K562 (cell line): ENCODE measurements around the gene CLEC18C. TPM values are rescaled to one million over a fixed set of nuclear protein-coding genes. Genes with fewer than 3 reads are reported as not detected.
"Not testable (repeated sequence)": the region's sequence is repeated elsewhere in the genome, so short reads cannot be mapped to it uniquely, and the experiment has no call there.

Source experiments
- ATAC-seq: fragments of 200-7000 bp; cut with Tn5 transposase; 3 replicates; pipeline ENCODE4 v1.9.1; 2020; ENCODE audit warnings: moderate library complexity
- BruUV-seq: library from RNA; stranded (reverse); fragments of 400-500 nt; replicated peaks from 2 replicates; lab custom pipeline; 2021; lab: Mats Ljungman, UMichigan
- CTCF ChIA-PET: fragments of 300-600 bp; formaldehyde crosslinking; extraction: SDS; loops from one replicate; lab custom pipeline; 2021; ENCODE audit warnings: low intra/inter-chr PET ratio; lab: Yijun Ruan, JAX
- POLR2A ChIA-PET: fragments of 300-600, 350-650 bp; sonication (Branson Sonifier 250); formaldehyde crosslinking; extraction: SDS; loops from one replicate; lab custom pipeline; 2021; ENCODE audit warnings: antibody characterized with exemption, inconsistent platforms; lab: Yijun Ruan, JAX
- DNase-seq, 4 experiments: peaks; one replicate each; pipeline versions ENCODE4 v3.0.0 to v3.0.0-alpha.2; 2011 to 2018; ENCODE audit warnings: low spot score in 3 of 4, mixed read lengths in 3 of 4; ENCODE audit errors: extremely low read depth in 1 of 4
- FAIRE-seq: peaks from 2 replicates; lab custom pipeline; 2011; peaks lifted over from hg19 to GRCh38; lab: Jason Lieb, UNC
- H2AFZ ChIP-seq: 2 replicates; pipeline ENCODE4 v1.6.0; 2011; ENCODE audit warnings: low read depth, low read length, control low read depth, inconsistent platforms
- H3K27ac ChIP-seq: fragments of 200-600 bp; 3 replicates; pipeline ENCODE4 v1.8.0; 2011; ENCODE audit warnings: low read depth, mild to moderate bottlenecking, control low read depth, inconsistent platforms, low read length, moderate library complexity, mixed read lengths; ENCODE audit errors: extremely low read depth
- H3K27me3 ChIP-seq, 2 experiments: fragments of 300-600 bp in 1 of 2; 2 replicates in 1 of 2; 3 replicates in 1 of 2; pipeline versions ENCODE4 v1.6.0 to v1.8.0; 2011; ENCODE audit warnings: inconsistent platforms in 2 of 2, low read length in 2 of 2, mild to moderate bottlenecking in 1 of 2, mixed read lengths in 1 of 2, moderate library complexity in 1 of 2; ENCODE audit not compliant: control insufficient read depth in 2 of 2, insufficient read depth in 2 of 2
- H3K36me3 ChIP-seq: fragments of 300-600 bp; 3 replicates; pipeline ENCODE4 v1.8.0; 2011; ENCODE audit warnings: mild to moderate bottlenecking, low read length, inconsistent platforms; ENCODE audit not compliant: control insufficient read depth, insufficient read depth
- H3K4me1 ChIP-seq, 2 experiments: fragments of 200-600 bp in 1 of 2; replicated peaks in 1 of 2; 2 replicates in 1 of 2; 3 replicates in 1 of 2; pipeline versions ENCODE4 v1.5.1 to v1.8.0; 2011; ENCODE audit warnings: inconsistent platforms in 2 of 2, low read length in 2 of 2, mild to moderate bottlenecking in 1 of 2, mixed read lengths in 1 of 2, moderate library complexity in 1 of 2; ENCODE audit not compliant: control insufficient read depth in 2 of 2, insufficient read depth in 2 of 2
- H3K4me2 ChIP-seq: 2 replicates; pipeline ENCODE4 v1.6.1; 2011; ENCODE audit warnings: low read length, control low read depth, inconsistent platforms, mixed read lengths; ENCODE audit not compliant: insufficient read depth
- H3K4me3 ChIP-seq: fragments of 200-600 bp; sonication (generic), shearing (Covaris generic); 2 replicates; pipeline ENCODE4 v1.5.1; 2016; ENCODE audit warnings: control low read depth, inconsistent platforms
- H3K79me2 ChIP-seq: fragments of 200-600 bp; 3 replicates; pipeline ENCODE4 v1.8.0; 2011; ENCODE audit warnings: low read length, inconsistent platforms; ENCODE audit not compliant: control insufficient read depth, insufficient read depth
- H3K9ac ChIP-seq, 2 experiments: 2 replicates each; pipeline versions ENCODE4 v1.6.0 to v1.6.1; 2011; ENCODE audit warnings: low read depth in 2 of 2, low read length in 2 of 2, control low read depth in 1 of 2, inconsistent platforms in 1 of 2, mild to moderate bottlenecking in 1 of 2, mixed read lengths in 1 of 2; ENCODE audit not compliant: insufficient read depth in 1 of 2
- H3K9me1 ChIP-seq: one replicate; pipeline ENCODE4 v1.6.0; 2011; ENCODE audit warnings: inconsistent platforms, mild to moderate bottlenecking, low read length, moderate library complexity; ENCODE audit not compliant: control insufficient read depth, insufficient read depth
- H3K9me3 ChIP-seq: replicated peaks from 2 replicates; pipeline ENCODE4 v1.5.1; 2011; ENCODE audit warnings: low read depth, low read length, inconsistent platforms; ENCODE audit not compliant: control insufficient read depth, insufficient read depth
- H4K20me1 ChIP-seq: replicated peaks from 2 replicates; pipeline ENCODE4 v1.6.1; 2011; ENCODE audit warnings: low read length, inconsistent platforms, mixed read lengths; ENCODE audit not compliant: control insufficient read depth, insufficient read depth
- WGBS: fragments of 100-300 bp; shearing (Covaris generic); methylation state at CpG from one replicate; pipeline ENCODE4 v1.1.6; 2016; ENCODE audit warnings: low coverage, mixed read lengths; ENCODE audit not compliant: insufficient coverage; ENCODE audit errors: missing lambda C conversion rate; 5-methylcytosine and 5-hydroxymethylcytosine counted together
- in situ Hi-C: fragments of 300-500 bp; cut with MboI; formaldehyde crosslinking; loops from 4 replicates; pipeline ENCODE4 v1.15.0; 2018; ENCODE audit warnings: inconsistent platforms, mixed read lengths
- intact Hi-C: fragments of 100-400 bp; cut with micrococcal nuclease; formaldehyde crosslinking; loops from 2 replicates; pipeline ENCODE4 v1.14.2; 2022
- polyA plus RNA-seq, 8 experiments: library from polyadenylated mRNA; depleted of rRNA in 4 of 8; stranded (reverse) in 5 of 8; unstranded in 3 of 8; fragments of >200 nt; fragmentation: Nextera tagmentation in 2 of 8; fragmentation: Illumina TruSeq in 1 of 8; extraction: Ambion mirVana in 2 of 8; extraction: Trizol in 1 of 8; gene quantifications; 2 replicates each; pipeline versions ENCODE4 v1.2.1 to v1.2.3, GENCODE V29; 2011 to 2014; ENCODE audit warnings: inconsistent platforms in 1 of 8, missing spikeins in 1 of 8
- total RNA-seq, 7 experiments: library from RNA; depleted of rRNA in 6 of 7; stranded (reverse); fragments of >200 nt in 6 of 7; fragmentation: Illumina TruSeq in 2 of 7; extraction: Trizol in 2 of 7; gene quantifications; 2 replicates each; pipeline versions ENCODE4 v1.2.1 to v1.2.3, GENCODE V29; 2011 to 2021; ENCODE audit warnings: low replicate concordance in 1 of 7

The CLEC18C gene
- total and polyA plus RNA-seq, 9 of the 15 experiments (the other 6 are each of a cell fraction or from before 2014, with no cell fraction given) = 0.06 to 1.0 (median 0.54) TPM; not detected in 2

GRCh38 chr16:70136595-70136994 is 37.0 kb upstream of the CLEC18C start:
- ATAC-seq, BruUV-seq, H3K4me1 ChIP-seq, H4K20me1 ChIP-seq, POLR2A ChIA-PET, intact Hi-C loops, H3K27ac ChIP-seq, H3K4me3 ChIP-seq, H3K9me1 ChIP-seq, H3K79me2 ChIP-seq, H3K4me2 ChIP-seq, FAIRE-seq, in situ Hi-C loops, H3K9ac ChIP-seq, CTCF ChIA-PET, H3K27me3 ChIP-seq, H2AFZ ChIP-seq, DNase-seq, H3K9me3 ChIP-seq: not testable (repeated sequence)
- peaks cover 60% of the 10 kb centered on the region for H3K36me3 ChIP-seq
- 66% methylated on average over 2 of the region's 2 CpGs for WGBS

- H3K79me2 ChIP-seq, H3K4me3 ChIP-seq, DNase-seq, H2AFZ ChIP-seq, in situ Hi-C loops, H3K9me3 ChIP-seq, H3K4me2 ChIP-seq, H3K9ac ChIP-seq, CTCF ChIA-PET, H3K4me1 ChIP-seq, intact Hi-C loops, H3K27me3 ChIP-seq, ATAC-seq, H3K9me1 ChIP-seq, POLR2A ChIA-PET, H3K27ac ChIP-seq, H4K20me1 ChIP-seq, FAIRE-seq, BruUV-seq: not testable (repeated sequence)
- peaks cover 44% of the 10 kb centered on the region for H3K36me3 ChIP-seq
- WGBS = 90% methylated on average over 10 of the region's 10 CpGs
Observed at GRCh38 chr16:70142739-70143138, 30.8 kb upstream of the CLEC18C start.

GRCh38 chr16:70143231-70143895 is 30.2 kb upstream of the CLEC18C start:
- POLR2A ChIA-PET, FAIRE-seq, H3K4me2 ChIP-seq, H3K27me3 ChIP-seq, H3K79me2 ChIP-seq, H3K9ac ChIP-seq, BruUV-seq, H3K4me3 ChIP-seq, H3K9me1 ChIP-seq, H4K20me1 ChIP-seq, H3K4me1 ChIP-seq, DNase-seq, in situ Hi-C loops, intact Hi-C loops, H2AFZ ChIP-seq, CTCF ChIA-PET, H3K9me3 ChIP-seq, ATAC-seq, H3K27ac ChIP-seq: not testable (repeated sequence)
- 89% methylated on average over 7 of the region's 9 CpGs for WGBS
- H3K36me3 ChIP-seq = peaks cover 48% of the 10 kb centered on the region; the same call in 2 of the 3 replicates

- H3K27me3 ChIP-seq, ATAC-seq, intact Hi-C loops, H2AFZ ChIP-seq, H4K20me1 ChIP-seq, FAIRE-seq, BruUV-seq, H3K27ac ChIP-seq, H3K9me3 ChIP-seq, H3K9ac ChIP-seq, H3K4me2 ChIP-seq, H3K4me3 ChIP-seq, in situ Hi-C loops, H3K9me1 ChIP-seq, DNase-seq, H3K79me2 ChIP-seq, CTCF ChIA-PET, POLR2A ChIA-PET, H3K4me1 ChIP-seq: not testable (repeated sequence)
- peaks cover 64% of the 10 kb centered on the region for H3K36me3 ChIP-seq
- 92% methylated on average over 5 of the region's 11 CpGs for WGBS
Observed at GRCh38 chr16:70147853-70148252, 25.7 kb upstream of the CLEC18C start.
